Measurements from ENCODE around the gene KCNQ1.
A peak's percentile ranks its signal among the peaks of the same experiment; 100 is the strongest.

Gene KCNQ1

GRCh38 chr11:2869134-2869526 is 424.3 kb downstream of the KCNQ1 start:
- TF ChIP-seq CTCF (IDR thresholded peaks at IDR 0.05; ENCODE audit: control insufficient read depth, insufficient read depth, low read depth, low read length, missing control alignments), result no peak
- no peak for DNase-seq (ENCODE audit: low read depth)
- H3K4me3 ChIP-seq (ENCODE audit: control insufficient read depth, low read depth, low read length), result no peak overlapping the region

- DNase-seq (ENCODE audit: low read depth), result no peak
- no peak overlapping the region for H3K4me3 ChIP-seq (ENCODE audit: control insufficient read depth, low read depth, low read length)
- TF ChIP-seq CTCF (IDR thresholded peaks at IDR 0.05; ENCODE audit: control insufficient read depth, insufficient read depth, low read depth, low read length, missing control alignments), result no peak
Measured at GRCh38 chr11:2869561-2870427, 425.0 kb downstream of the KCNQ1 start.

GRCh38 chr11:2870460-2870859 is 425.7 kb downstream of the KCNQ1 start:
- H3K4me3 ChIP-seq (ENCODE audit: control insufficient read depth, low read depth, low read length), result no peak overlapping the region
- peak; percentile 6 for TF ChIP-seq CTCF (IDR thresholded peaks at IDR 0.05; ENCODE audit: control insufficient read depth, insufficient read depth, low read depth, low read length, missing control alignments)
- no peak for DNase-seq (ENCODE audit: low read depth)

GRCh38 chr11:2870969-2871680 is 426.3 kb downstream of the KCNQ1 start:
- no peak for TF ChIP-seq CTCF (IDR thresholded peaks at IDR 0.05; ENCODE audit: control insufficient read depth, insufficient read depth, low read depth, low read length, missing control alignments)
- no peak for DNase-seq (ENCODE audit: low read depth)
- no peak overlapping the region for H3K4me3 ChIP-seq (ENCODE audit: control insufficient read depth, low read depth, low read length)

GRCh38 chr11:2874963-2875362 is 430.2 kb downstream of the KCNQ1 start:
- no peak for TF ChIP-seq CTCF (IDR thresholded peaks at IDR 0.05; ENCODE audit: control insufficient read depth, insufficient read depth, low read depth, low read length, missing control alignments)
- no peak overlapping the region for H3K4me3 ChIP-seq (ENCODE audit: control insufficient read depth, low read depth, low read length)

GRCh38 chr11:2877474-2877873 is 432.7 kb downstream of the KCNQ1 start:
- no peak for TF ChIP-seq CTCF (IDR thresholded peaks at IDR 0.05; ENCODE audit: control insufficient read depth, insufficient read depth, low read depth, low read length, missing control alignments)
- no peak for DNase-seq (ENCODE audit: low read depth)
- H3K4me3 ChIP-seq (ENCODE audit: control insufficient read depth, low read depth, low read length), result no peak overlapping the region

More at GRCh38 chr11:2874963-2875362, 430.2 kb downstream of the KCNQ1 start:
- DNase-seq (ENCODE audit: low read depth), result no peak
